Fibroblast of the aortic adventitia (primary cell): Measurements from ENCODE around the gene EIF4A3. TPM values are rescaled to one million over a fixed set of nuclear protein-coding genes. Genes with fewer than 3 reads are reported as not detected.

Experiments used
- DNase-seq: peaks from one replicate; pipeline ENCODE4 v3.0.0-alpha.2; 2010; ENCODE audit warnings: low read depth
- H3K4me3 ChIP-seq: 2 replicates; pipeline ENCODE4 v1.5.1; 2011; ENCODE audit warnings: low read depth, mild to moderate bottlenecking, control low read depth, low read length, moderate library complexity
- CTCF ChIP-seq: IDR thresholded peaks from 2 replicates; pipeline ENCODE4 v1.5.1; 2011; ENCODE audit warnings: mild to moderate bottlenecking, low read length, control low read depth, inconsistent platforms; ENCODE audit not compliant: insufficient read depth
- total RNA-seq: library from RNA; depleted of rRNA; stranded (reverse); fragments of >200 nt; gene quantifications from 2 replicates; pipeline ENCODE4 v1.2.3, GENCODE V29; 2012; ENCODE audit warnings: low replicate concordance

Gene EIF4A3
- total RNA-seq, 1 donor = 85.9 TPM

DNA sequence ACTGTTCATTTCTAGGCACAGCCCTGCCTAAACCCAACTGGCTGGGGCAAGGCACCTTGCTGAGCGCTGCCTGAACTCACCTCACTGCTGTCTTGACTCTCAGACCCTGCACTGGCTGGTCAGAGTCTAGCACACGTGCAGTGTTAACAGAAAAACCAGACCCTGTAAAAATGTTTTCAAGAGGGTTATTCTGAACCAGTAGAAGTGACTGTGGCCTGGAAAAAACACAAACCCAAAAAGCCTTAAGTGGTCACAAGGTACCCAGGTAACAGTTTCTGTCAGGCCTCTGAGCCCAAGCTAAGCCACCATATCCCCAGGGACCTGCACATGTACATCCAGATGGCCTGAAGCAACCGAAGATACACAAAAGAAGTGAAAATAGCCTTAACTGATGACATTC lies 6.1 kb upstream of the EIF4A3 start:
- no peak for TF ChIP-seq CTCF
- no peak for DNase-seq
- no peak overlapping the region for H3K4me3 ChIP-seq

- no peak overlapping the region for H3K4me3 ChIP-seq
- peak; percentile 53 for DNase-seq
- no peak for TF ChIP-seq CTCF
Observed at GRCh38 chr17:80152081-80152702, 5.3 kb upstream of the EIF4A3 start.

- peak; percentile 84 for DNase-seq
- no peak overlapping the region for H3K4me3 ChIP-seq
- TF ChIP-seq CTCF = no peak
Observed at GRCh38 chr17:80151333-80151732, 4.4 kb upstream of the EIF4A3 start.

- TF ChIP-seq CTCF = no peak
- H3K4me3 ChIP-seq = peak overlapping the region; percentile 98
- DNase-seq = peak; percentile 39
Observed at GRCh38 chr17:80146121-80147034, 550 bp downstream of the EIF4A3 start.

DNA sequence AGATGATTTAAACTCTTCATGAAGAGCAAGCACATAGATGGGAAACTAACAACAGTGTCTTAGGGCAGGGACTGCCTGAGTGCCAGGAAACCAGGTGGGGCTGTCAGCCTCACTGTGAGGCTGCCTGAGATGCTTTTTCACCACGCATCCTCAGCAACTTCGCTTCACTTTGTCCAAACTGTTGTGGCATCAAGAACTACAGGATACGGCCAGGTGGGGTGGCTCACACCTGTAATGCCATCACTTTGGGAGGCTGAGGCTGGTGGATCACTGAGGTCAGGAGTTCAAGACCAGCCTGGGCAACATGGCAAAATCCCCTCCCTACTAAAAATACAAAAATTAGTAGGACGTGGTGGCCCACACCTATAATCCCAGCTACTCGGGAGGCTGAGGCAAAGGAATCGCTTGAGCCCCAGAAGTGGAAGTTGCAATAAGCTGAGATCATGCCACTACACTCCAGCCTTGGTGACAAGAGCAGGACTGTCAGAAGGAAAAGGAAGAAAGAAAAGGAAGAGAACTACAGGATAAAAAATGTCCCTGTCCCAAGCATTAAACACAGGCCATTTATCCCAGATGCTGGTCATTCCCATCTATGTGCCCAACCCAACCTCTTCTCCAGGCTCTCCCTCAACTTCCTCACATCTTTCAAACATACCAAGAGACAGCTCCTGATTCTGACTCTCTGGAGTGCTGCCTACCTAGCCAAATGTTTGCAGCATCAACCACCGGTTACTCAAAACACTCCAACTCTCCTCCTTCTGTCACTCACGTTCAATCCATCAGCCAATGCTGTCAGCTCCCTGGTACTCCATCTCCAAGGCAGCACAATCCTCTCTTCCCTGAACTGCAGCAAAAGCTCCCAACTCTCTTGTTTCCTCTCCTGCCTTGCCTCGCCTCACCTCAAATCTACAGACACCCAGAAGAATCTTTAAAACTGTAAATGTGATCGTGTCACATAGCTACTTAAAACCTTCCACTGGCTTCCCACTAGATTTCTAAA lies 1.6 kb downstream of the EIF4A3 start:
- TF ChIP-seq CTCF = no peak
- no peak for DNase-seq
- H3K4me3 ChIP-seq = peak overlapping the region; percentile 98

DNA sequence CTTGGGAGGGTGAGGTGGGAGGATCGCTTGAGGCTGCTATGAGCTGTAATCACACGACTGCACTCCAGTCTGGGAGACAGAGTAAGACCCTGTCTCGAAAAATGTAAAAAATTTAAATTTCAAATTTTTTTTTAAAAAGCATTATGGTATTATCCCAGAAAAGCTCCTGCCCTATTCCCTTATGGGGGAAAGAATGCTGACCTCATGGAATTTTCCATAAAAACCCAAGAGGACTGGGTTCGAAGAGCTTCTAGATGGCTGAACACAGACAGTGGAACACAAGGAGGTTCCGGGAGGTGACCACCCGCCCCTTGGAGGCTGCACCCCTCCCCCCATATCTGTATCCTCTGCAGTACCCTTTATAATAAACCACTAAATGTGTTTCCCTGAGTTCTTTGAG lies 4.0 kb downstream of the EIF4A3 start:
- no peak for TF ChIP-seq CTCF
- H3K4me3 ChIP-seq = no peak overlapping the region
- no peak for DNase-seq
